Measurements from ENCODE around the gene KRT15. TPM values are rescaled to one million over a fixed set of nuclear protein-coding genes. Genes with fewer than 3 reads are reported as not detected.
A peak's percentile ranks its signal among the peaks of the same experiment; 100 is the strongest.

Gene KRT15
- total RNA-seq, 4 donors from 2014 or later = 0.80 to 17.6 (median 7.4) TPM

DNA sequence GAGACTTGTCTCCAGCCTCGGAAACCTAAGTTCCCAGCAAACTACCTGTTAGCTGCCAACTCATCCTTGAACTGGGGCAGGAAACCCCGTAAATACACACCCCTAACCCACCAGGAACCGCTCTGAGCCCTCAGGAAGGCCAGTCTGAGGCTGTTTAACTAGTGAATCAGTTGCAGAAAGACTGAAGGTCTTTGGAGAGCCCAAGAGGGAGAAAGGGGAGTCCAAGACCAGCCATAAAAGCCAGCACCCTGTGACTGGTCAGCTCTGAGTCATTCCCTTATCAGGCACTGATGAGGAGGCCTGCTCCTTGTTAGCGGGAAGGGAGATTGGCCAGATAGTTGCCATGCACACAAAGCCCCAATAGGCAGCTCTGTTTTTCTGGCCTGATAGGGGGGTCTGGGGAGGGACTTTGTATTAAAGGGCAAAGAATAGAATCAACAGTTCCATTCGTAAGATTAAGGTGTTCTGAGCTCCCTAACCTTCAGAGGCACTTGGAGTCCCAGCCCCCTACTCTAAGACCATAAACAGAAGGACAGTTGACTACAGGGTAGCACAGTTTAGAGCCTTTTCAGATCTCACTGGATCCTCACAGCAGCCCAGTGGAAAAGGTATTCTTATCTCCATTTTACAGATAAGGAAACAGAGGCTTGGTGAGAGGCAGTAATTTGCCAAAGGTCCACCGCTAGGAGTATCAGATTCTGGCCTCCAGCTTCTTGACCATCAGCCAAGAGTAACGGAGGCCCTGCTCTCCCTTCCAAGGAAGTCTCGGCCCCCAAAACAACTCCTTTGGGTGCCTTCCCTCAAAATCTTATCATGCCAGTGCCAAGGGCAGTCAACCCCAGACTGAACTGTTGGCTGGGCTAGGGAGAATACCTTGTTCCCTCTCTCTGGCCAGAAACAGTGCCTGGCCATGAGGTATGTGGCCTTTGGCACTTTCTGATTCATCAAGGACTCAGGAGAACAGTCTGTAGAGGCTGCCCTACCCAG, 11.7 kb upstream of the KRT15 start:
- Histone ChIP-seq H3K4me1 (peaks cover 0 to 34% (median 17%) of the 10 kb centered on the region in 4 donors), H3K9me3 (no peaks in the 10 kb centered on the region), H3K27ac (peak overlapping the region; percentile 83 to 93 (median 92)), H3K4me3 (no peak overlapping the region), H3K36me3 (no peaks in the 10 kb centered on the region), H3K27me3 (peaks cover 38% of the 10 kb centered on the region)
- WGBS, 2 donors (ENCODE audit: low coverage in 1 of 2) = 71% methylated on average over 8 of the region's 8 CpGs; no CpG with 5 or more reads in 1 of the 2 donors
- DNase-seq = peak; percentile 58
- intact Hi-C loops (cut with DNase I; ENCODE audit: low total_unique reads) (no loop called here), in situ Hi-C loops (cut with MboI; ENCODE audit: low pct_ligation_motif_present in 1 of 4, low pct_unique_long_range_greater_than_20kb in 1 of 4, low sequenced_read_pairs in 3 of 4) (loop anchor here in 1 of 4 donors (25.0 kb wide), 1 partner anchor 618 kb away; no protein-coding TSS in a partner anchor)
- TF ChIP-seq POLR2A (IDR thresholded peaks at IDR 0.05) (peak; percentile 37), POLR2AphosphoS5 (IDR thresholded peaks at IDR 0.05) (peak in 2 of 3 donors; percentile 16 to 60), EP300 (IDR thresholded peaks at IDR 0.05; ENCODE audit: low read depth) (no peak)

DNA sequence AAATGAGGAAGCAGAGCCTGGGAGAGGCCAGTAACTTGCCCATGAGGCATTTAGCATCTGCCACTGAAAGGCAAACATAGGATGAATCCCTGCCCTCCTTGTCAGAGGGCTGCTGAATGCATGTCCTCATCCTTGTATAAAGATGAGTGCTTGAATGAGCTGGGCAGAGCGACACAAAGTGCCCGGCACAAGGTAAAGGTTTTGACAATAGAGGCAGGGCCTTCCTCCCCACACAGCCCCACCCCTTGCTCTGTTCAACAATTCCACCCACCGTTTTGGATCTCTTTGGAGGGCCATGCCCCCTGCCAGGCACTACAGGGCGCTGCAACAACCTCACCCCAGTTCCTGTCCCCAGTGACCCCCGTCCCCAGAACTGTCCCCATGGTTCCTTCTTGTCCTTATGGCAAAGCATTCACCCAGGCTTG, 10.8 kb upstream of the KRT15 start:
- no peaks in the 10 kb centered on the region for H3K36me3 ChIP-seq
- in situ Hi-C loops (cut with MboI; ENCODE audit: low pct_ligation_motif_present in 1 of 4, low pct_unique_long_range_greater_than_20kb in 1 of 4, low sequenced_read_pairs in 3 of 4) = loop anchor here in 1 of 4 donors (25.0 kb wide), 1 partner anchor 617 kb away; no protein-coding TSS in a partner anchor
- intact Hi-C loops (cut with DNase I; ENCODE audit: low total_unique reads) = no loop called here
- no peak overlapping the region for H3K4me3 ChIP-seq
- WGBS, 2 donors (ENCODE audit: low coverage in 1 of 2) = 46 to 60% methylated on average over 2 to 5 of the region's 5 CpGs
- H3K4me1 ChIP-seq = peaks cover 0 to 42% (median 20%) of the 10 kb centered on the region in 4 donors
- TF ChIP-seq POLR2A (IDR thresholded peaks at IDR 0.05) (no peak), CTCF (IDR thresholded peaks at IDR 0.05) (no peak), POLR2AphosphoS5 (IDR thresholded peaks at IDR 0.05) (no peak), EP300 (IDR thresholded peaks at IDR 0.05; ENCODE audit: low read depth) (no peak)
- H3K27me3 ChIP-seq = peaks cover 38% of the 10 kb centered on the region
- H3K9me3 ChIP-seq = no peaks in the 10 kb centered on the region
- H3K27ac ChIP-seq = peak overlapping the region; percentile 83 to 93 (median 92)
- no peak for DNase-seq

DNA sequence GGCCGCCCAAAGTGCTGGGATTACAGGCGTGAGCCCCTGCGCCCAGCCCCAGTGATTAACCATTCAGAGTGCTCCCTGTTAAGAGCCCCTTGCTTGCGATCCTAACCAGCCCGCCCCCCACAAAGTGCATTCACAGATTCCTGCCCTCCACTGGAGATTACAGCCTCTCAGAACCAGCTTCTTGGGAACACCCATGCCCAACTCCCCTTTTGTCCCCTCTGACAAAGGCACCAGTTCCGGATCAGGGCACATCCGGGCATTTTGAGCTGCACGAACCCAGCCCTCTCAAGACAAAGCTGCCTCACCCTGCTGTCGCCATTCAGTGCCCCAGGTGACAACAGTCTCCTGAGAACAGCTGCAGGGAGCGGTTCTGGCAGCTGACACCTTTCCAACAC, 10.3 kb upstream of the KRT15 start:
- intact Hi-C loops (cut with DNase I; ENCODE audit: low total_unique reads) = no loop called here
- H3K4me1 ChIP-seq = peaks cover 0 to 47% (median 20%) of the 10 kb centered on the region in 4 donors
- in situ Hi-C loops (cut with MboI; ENCODE audit: low pct_ligation_motif_present in 1 of 4, low pct_unique_long_range_greater_than_20kb in 1 of 4, low sequenced_read_pairs in 3 of 4) = loop anchor here in 1 of 4 donors (25.0 kb wide), 1 partner anchor 617 kb away; no protein-coding TSS in a partner anchor
- peak overlapping the region in 1 of 4 donors; percentile 57 for H3K4me3 ChIP-seq
- DNase-seq = peak; percentile 77
- H3K27ac ChIP-seq = peak overlapping the region; percentile 83 to 93 (median 92)
- 33% methylated on average over 10 of the region's 10 CpGs; no CpG with 5 or more reads in 1 of the 2 donors for WGBS, 2 donors (ENCODE audit: low coverage in 1 of 2)
- TF ChIP-seq POLR2A (IDR thresholded peaks at IDR 0.05) (peak; percentile 25), POLR2AphosphoS5 (IDR thresholded peaks at IDR 0.05) (peak; percentile 29 to 73 (median 62)), CTCF (IDR thresholded peaks at IDR 0.05) (no peak), EP300 (IDR thresholded peaks at IDR 0.05; ENCODE audit: low read depth) (no peak)
- H3K36me3 ChIP-seq = no peaks in the 10 kb centered on the region
- H3K9me3 ChIP-seq = no peaks in the 10 kb centered on the region
- H3K27me3 ChIP-seq = peaks cover 38% of the 10 kb centered on the region

DNA sequence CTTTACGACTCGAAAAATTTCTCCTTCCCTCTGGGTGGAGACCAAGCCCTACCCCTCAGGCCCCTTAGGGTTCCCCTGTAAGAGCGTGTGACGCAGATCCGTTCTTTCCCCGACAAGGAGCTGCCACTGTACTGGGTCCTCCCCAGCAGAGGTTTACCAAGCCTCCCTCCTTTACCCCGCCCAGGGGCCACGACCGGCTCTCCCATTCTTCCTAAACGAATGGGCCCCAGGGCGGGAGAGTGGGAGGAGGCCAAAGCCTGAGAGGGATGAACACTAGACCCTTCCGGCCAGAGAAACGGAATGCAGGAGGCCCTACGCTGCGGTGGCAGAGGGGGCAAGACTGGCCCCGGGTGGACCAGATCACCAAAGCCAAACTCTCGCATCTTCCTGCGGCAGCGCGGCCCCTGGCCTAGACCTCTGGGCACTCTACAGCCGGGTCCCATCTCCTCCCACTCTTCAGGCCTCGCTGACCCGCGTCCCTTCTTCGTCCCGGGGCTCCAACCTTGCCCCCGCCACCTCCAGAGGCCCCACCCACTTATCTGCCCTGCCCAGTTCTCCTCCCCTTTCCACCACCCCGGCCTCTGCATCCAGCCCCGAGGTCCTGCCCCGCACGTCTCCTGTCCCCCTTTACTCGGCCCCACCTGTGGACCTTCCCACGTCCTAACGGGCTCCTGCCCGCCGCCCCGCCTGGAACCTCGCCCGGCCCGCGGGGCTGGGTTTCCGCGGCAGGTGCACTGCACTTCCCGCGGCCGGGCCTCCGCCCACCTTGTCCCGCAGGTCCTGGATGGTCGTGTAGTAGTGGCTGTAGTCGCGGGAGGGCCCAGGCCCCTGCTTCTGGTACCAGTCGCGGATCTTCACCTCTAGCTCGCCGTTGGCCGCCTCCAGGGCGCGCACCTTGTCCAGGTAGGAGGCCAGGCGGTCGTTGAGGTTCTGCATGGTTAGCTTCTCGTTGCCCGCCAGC, 8.7 kb upstream of the KRT15 start:
- peaks cover 38% of the 10 kb centered on the region for H3K27me3 ChIP-seq
- in situ Hi-C loops (cut with MboI; ENCODE audit: low pct_ligation_motif_present in 1 of 4, low pct_unique_long_range_greater_than_20kb in 1 of 4, low sequenced_read_pairs in 3 of 4) (loop anchor here in 1 of 4 donors (25.0 kb wide), 1 partner anchor 615 kb away; no protein-coding TSS in a partner anchor), intact Hi-C loops (cut with DNase I; ENCODE audit: low total_unique reads) (no loop called here)
- H3K27ac ChIP-seq = peak overlapping the region; percentile 83 to 93 (median 92)
- H3K4me3 ChIP-seq = peak overlapping the region; percentile 35 to 63 (median 58)
- H3K36me3 ChIP-seq = no peaks in the 10 kb centered on the region
- DNase-seq = peak; percentile 68
- H3K9me3 ChIP-seq = no peaks in the 10 kb centered on the region
- WGBS, 2 donors (ENCODE audit: low coverage in 1 of 2) = 13 to 15% methylated on average over 3 to 49 of the region's 62 CpGs
- TF ChIP-seq POLR2AphosphoS5 (IDR thresholded peaks at IDR 0.05) (peak in 1 of 3 donors; percentile 4), EP300 (IDR thresholded peaks at IDR 0.05; ENCODE audit: low read depth) (no peak)
- H3K4me1 ChIP-seq = peaks cover 5 to 63% (median 35%) of the 10 kb centered on the region in 4 donors
